ENCODE measurements around the gene ADK.

DNA sequence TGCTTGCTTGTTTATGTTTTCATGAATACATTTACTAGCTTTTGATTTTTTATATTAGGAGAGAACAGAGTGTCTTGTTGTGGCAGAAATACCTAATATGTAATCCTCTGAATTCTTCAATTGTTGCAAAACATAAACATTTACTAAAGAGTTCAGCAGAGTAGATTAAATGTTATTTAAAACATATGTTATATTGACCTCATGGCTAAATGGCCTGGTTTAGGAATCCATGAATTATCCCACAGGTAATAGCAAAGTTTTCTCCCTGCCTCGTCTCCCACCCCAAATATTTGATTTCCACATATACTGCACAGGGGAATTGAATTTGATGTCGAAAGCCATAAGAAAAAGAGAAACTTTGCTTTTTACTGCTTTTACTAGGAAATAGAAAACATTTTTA is 111.8 kb downstream of the ADK start:
- TF ChIP-seq CTCF (IDR thresholded peaks at IDR 0.05 in 4 of 5, conservative IDR thresholded peaks at IDR 0.05 in 1 of 5) (no peak), POLR2A (IDR thresholded peaks at IDR 0.05) (no peak)
